Urothelium cell line (cell line): ENCODE data around the gene OR8S1.
"Not testable (repeated sequence)": the region's sequence is repeated elsewhere in the genome, so short reads cannot be mapped to it uniquely, and the experiment has no call there.

Source experiments
- DNase-seq: peaks from one replicate; pipeline ENCODE4 v3.0.0; 2011; ENCODE audit warnings: low spot score, mixed read lengths
- FAIRE-seq: peaks from 2 replicates; lab custom pipeline; 2011; peaks lifted over from hg19 to GRCh38; lab: Jason Lieb, UNC

The OR8S1 gene, protein sequence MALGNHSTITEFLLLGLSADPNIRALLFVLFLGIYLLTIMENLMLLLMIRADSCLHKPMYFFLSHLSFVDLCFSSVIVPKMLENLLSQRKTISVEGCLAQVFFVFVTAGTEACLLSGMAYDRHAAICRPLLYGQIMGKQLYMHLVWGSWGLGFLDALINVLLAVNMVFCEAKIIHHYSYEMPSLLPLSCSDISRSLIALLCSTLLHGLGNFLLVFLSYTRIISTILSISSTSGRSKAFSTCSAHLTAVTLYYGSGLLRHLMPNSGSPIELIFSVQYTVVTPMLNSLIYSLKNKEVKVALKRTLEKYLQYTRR

GRCh38 chr12:48525332-48525731 lies at the start of gene OR8S1:
Gene OR8S1 (plus strand): TSS chr12:48525632. CDS start chr12:48525632, 0 bp downstream.
- DNase-seq = no peak
- FAIRE-seq = no peak

- FAIRE-seq = no peak
- DNase-seq = no peak
Measured at GRCh38 chr12:48482198-48482597, 43.2 kb upstream of the OR8S1 start, which contains the start of gene C12orf54. Gene C12orf54 (plus strand): TSS chr12:48482498. CDS start chr12:48483297, 799 bp downstream.

- FAIRE-seq = no peak
- DNase-seq = no peak
Measured at GRCh38 chr12:48482930-48483329, 42.5 kb upstream of the OR8S1 start.

GRCh38 chr12:48486261-48486660 lies 39.2 kb upstream of the OR8S1 start:
- FAIRE-seq = no peak

DNA sequence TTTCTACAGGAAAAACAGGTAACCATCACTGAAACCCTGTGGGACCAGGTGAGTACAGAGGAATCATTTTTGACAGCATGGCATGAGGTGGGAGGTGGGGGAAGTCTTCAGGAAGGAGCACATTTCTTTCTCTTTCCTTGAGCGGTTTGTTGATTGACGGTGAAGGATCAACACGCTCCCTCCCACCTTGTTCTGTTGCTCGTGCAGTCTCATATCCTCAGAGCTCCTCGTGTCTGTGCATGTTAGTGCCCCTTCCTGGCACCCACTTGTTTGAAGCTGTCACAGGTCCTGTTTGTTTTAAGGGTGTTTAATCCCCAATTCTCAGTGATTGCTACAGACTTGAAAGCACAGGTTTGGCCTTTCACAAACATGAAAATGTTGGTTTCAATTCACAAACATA lies 38.8 kb upstream of the OR8S1 start:
- no peak for FAIRE-seq

More at GRCh38 chr12:48486261-48486660, 39.2 kb upstream of the OR8S1 start:
- no peak for DNase-seq

DNA sequence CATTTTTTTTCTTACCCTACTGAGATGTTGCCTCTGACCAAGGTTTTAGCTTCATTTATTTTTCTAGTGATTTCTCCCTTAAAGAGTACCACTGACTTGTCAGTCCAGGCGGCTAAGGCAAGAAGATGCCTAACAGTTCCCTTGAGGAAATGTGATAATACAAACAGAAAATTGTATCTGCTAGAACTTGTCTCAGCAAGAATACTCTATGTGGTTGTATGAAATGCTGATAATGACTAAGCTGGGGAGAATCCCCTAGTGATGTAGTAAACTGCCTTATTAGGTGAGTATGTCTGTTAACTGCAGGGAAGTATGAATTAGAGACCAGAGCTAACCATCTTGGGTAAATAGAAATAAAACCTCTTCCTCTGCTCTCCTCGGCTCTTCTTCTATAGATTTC lies 36.4 kb upstream of the OR8S1 start:
- DNase-seq = no peak
- no peak for FAIRE-seq

More for the DNA sequence above, 38.8 kb upstream of the OR8S1 start:
- no peak for DNase-seq

- not testable (repeated sequence) for DNase-seq, FAIRE-seq
Measured at GRCh38 chr12:48489456-48489855, 36.0 kb upstream of the OR8S1 start.

- not testable (repeated sequence) for DNase-seq, FAIRE-seq
Measured at GRCh38 chr12:48500281-48500680, 25.2 kb upstream of the OR8S1 start.

DNA sequence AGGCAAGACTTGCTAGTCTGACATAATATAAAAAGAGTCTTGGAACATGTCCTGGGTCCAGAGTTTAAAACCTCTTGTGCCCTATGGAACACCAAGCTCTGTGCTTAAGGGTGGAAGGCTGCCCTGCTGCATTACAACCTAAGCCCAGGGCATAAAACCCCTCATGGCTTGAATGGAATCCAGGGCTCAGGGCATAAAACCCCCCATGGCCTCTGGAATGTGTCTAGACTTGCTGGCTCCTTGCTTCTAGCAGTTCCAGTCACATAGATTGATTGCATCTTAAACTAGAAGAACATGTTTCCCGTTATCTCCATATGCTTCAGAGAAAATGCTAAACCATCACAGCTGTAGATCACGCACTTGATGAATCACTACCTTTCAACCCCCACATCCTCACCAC lies 18.6 kb upstream of the OR8S1 start:
- FAIRE-seq, DNase-seq: not testable (repeated sequence)

DNA sequence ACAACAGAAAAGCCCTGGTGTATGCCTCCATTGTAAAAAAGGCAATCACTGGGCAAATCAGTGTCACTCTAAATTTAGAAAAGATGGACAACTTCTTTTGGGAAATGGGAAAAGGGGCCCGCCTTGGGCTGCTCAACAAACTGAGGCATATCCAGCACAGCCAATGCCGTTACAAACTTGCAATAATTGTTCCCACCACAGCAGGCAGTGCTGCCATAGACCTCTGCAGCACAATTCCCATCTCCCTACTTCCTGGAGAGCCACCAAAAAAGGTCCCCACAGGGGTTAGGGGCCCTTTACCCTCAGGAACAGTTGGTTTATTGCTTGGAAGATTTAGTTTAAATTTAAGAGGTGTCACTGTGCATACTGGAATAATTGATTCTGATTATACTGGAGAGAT lies 16.4 kb upstream of the OR8S1 start:
- DNase-seq = no peak

GRCh38 chr12:48510111-48510510 lies 15.3 kb upstream of the OR8S1 start:
- no peak for FAIRE-seq
- DNase-seq = no peak

More for the DNA sequence above, 16.4 kb upstream of the OR8S1 start:
- no peak for FAIRE-seq

- no peak for FAIRE-seq
- DNase-seq = no peak
Measured at GRCh38 chr12:48512855-48513254, 12.6 kb upstream of the OR8S1 start.

DNA sequence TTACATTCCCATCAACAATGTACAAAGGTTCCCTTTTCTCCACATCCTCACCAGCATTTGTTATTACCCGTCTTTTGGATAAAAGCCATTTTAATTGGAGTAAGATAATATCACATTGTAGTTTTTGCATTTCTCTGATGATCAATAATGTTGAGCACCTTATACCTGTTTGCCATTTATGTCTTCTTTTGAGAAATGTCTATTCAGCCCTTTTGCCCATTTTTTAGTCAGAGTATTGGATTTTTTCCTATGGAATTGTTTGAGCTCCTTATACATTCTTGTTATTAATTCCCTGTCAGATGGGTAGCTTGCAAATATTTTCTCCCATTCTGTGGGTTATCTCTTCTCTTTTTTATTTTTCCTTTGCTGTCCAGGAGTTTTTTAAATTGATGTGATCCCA lies 10.7 kb upstream of the OR8S1 start:
- FAIRE-seq = no peak
- no peak for DNase-seq

GRCh38 chr12:48520381-48520780 lies 5.1 kb upstream of the OR8S1 start:
- not testable (repeated sequence) for FAIRE-seq, DNase-seq

DNA sequence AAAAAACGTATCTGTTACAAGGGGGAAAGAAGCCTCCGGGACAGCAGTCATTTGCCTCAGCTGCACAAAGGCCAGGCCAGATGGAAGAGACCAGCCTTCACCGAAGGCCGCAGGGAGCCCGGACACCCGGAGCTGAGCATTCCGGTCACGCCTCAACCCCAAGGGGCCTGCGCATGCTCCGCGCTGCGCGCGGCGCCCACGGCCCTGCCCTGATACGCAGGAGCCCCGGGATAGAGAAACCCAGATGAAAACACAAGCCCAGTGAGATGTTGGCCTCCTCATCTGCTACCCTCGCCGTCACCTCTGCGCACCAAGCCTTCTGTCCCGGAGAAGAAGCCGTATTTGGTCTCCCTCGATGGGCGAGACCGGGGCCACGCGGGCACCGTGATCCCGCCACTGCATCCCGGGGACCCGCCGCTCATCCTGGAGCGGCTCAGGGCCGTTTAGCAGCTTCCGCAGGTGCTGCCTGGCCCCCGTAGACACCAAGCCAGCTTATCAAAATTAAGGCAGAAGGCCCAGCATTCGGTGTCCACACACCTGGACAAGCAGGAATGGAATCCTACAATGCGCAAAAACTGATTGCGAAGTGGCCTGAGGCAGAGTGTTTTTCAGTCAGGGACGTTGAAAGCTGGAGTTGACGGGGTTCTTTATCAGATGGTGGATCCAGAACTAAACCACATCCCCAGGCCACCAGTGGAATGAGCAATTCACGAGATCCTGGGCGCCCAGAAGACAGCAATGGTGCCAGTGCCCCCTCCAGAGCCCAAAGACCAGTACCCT lies 2.6 kb downstream of the OR8S1 start:
- FAIRE-seq (no peak), DNase-seq (no peak)

DNA sequence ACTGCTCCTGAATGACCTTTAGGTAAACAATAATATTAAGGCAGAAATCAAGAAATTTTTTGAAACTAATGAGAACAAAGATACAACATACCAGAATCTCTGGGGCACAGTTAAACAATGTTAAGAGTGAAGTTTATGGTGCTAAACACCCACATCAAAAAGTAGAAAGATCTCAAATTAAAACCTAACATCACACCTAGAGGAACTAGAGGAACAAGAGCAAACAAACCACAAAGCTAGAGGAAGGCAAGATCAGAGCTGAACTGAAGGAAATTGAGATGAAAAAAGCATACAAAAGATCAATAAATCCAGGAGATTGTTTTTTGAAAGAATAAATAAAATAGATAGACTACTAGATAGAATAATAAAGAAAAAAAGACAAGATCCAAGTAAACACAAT lies 7.2 kb downstream of the OR8S1 start:
- FAIRE-seq (no peak), DNase-seq (no peak)

DNA sequence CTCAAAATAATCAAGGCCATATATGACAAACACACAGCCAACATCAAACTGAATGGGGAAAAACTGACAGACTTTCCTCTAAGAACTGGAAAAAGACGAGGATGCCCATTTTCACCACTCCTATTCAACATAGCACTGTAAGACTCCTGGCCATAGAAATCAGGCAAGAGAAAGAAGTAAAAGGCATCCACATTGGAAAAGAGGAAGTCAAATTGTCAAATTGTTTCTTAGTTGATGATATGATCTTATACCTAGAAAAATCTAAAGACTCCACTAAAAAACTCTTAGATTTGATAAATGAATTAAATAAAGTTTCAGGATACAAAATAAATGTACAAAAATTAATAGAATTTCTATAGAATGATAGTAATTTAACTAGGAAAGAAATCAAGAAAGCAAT lies 11.2 kb downstream of the OR8S1 start:
- DNase-seq (no peak), FAIRE-seq (no peak)

- FAIRE-seq = no peak
- DNase-seq = no peak
Measured at GRCh38 chr12:48542300-48542928, 17.0 kb downstream of the OR8S1 start.

DNA sequence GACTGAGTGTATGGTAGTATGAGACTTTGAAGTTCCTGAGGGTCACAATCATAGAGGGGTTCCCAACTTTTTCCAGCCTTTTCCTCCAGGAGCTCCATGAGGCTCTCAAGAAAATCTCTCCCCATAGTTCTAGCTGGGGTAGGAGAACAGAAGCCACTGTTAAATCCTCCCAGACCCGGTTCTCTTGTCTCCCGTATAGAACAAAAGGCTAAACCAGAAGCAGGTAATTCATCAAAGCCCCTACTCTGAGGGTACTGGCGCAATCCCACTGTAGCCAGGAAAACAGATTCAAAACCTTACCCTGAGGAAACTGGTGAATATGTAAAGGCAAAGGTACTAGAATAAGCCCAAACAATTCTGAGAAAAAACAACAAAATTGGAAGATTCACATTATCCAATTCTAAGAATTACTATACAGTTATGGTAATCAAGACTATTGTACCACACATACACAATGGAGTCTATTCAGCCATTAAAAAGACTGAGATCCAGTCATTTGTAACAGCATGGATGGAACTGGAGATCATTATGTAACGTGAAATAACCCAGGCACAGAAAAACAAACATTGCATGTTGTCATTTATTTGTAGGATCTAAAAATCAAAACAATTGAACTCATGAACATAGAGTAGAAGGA lies 20.5 kb downstream of the OR8S1 start:
- FAIRE-seq (no peak), DNase-seq (no peak)

DNA sequence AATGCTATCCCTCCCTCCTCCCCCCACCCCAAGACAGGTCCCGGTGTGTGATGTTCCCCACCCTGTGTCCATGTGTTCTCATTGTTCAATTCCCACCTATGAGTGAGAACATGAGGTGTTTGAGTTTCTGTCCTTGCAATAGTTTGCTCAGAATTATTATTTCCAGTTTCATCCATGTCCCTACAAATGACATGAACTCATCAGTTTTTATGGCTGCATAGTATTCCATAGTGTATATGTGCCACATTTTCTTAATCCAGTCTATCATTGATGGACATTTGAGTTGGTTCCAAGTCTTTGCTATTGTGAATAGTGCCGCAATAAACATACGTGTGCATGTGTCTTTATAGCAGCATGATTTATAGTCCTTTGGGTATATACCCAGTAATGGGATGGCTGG lies 21.6 kb downstream of the OR8S1 start:
- not testable (repeated sequence) for DNase-seq, FAIRE-seq

DNA sequence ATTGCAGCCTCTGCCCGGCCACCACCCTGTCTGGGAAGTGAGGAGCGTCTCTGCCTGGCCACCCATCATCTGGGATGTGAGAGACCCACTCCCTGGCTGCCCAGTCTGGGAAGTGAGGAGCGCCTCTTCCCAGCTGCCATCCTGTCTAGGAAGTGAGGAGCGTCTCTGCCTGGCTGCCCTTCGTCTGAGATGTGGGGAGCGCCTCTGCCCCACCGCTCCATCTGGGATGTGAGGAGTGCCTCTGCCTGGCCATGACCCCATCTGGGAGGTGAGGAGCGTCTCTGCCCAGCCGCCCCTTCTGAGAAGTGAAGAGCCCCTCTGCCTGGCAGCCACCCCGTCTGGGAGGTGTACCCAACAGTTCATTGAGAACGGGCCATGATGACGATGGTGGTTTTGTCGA lies 26.2 kb downstream of the OR8S1 start:
- not testable (repeated sequence) for DNase-seq, FAIRE-seq
